ENCODE measurements around the gene PELI1. TPM values are rescaled to one million over a fixed set of nuclear protein-coding genes. Genes with fewer than 3 reads are reported as not detected.
A peak's percentile ranks its signal among the peaks of the same experiment; 100 is the strongest.

The PELI1 gene
- total and polyA plus RNA-seq, 2 donors from 2014 or later: 4.6 to 36.9 TPM

GRCh38 chr2:64119369-64119768 is 24.9 kb downstream of the PELI1 start:
- Histone ChIP-seq H3K9me3 (ENCODE audit: control insufficient read depth in 2 of 3, insufficient read depth in 1 of 3, low read length in 3 of 3) (no peaks in the 10 kb centered on the region), H3K4me1 (ENCODE audit: control insufficient read depth in 2 of 3, insufficient read depth in 2 of 3, low read depth in 1 of 3, low read length in 3 of 3) (peaks cover 2 to 8% (median 7%) of the 10 kb centered on the region in 3 donors), H3K27ac (ENCODE audit: low read depth in 2 of 2, low read length in 2 of 2) (no peak overlapping the region), H3K4me3 (ENCODE audit: low read length in 3 of 3) (no peak overlapping the region), H3K9ac (ENCODE audit: low read length in 3 of 3) (no peak overlapping the region), H3K27me3 (ENCODE audit: control insufficient read depth, insufficient read depth, low read length) (no peaks in the 10 kb centered on the region), H3K36me3 (ENCODE audit: control insufficient read depth in 2 of 3, insufficient read depth in 3 of 3, low read length in 3 of 3) (no peaks in the 10 kb centered on the region)
- intact Hi-C loops (cut with DNase I): no loop called here
- no peak for TF ChIP-seq CTCF (IDR thresholded peaks at IDR 0.05; ENCODE audit: borderline replicate concordance, extremely low read depth, insufficient read depth)
- no peak for FAIRE-seq
- DNase-seq: no peak

DNA sequence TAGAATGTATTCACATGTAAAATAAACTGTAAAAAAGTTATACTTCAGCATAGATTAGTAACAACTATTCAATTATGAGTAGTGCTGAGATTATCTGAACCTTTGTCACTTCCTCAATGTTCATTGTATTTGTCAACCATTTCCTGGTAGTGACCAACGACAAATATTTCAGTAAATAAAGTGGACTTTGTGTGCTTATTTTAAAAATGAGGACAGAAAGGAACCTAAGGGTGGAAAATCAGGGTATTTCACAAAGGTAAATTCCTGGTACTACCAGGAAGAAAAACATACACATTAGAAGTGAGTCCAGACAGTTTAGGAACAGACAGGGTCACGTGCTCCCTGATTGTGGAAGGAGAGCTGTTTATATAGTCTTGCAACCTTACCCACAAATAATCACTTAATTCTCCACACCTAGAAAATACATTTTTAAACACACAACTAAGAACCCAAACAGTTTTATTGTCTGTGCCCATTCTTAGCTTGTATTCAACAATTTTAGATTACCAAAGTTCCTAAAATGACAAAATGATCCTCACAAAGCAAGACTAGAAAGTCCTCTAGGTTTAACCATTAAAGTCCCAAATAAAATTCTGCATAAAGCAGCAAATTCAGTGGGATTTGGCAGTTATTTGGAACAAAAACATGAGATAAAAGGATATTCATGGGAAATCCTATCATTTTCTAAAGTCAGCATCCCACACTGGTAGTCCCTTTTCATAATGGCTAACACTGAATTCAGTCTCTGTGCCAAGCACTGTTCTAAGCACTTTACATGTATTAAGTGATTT is 28.2 kb downstream of the PELI1 start:
- DNase-seq (no peak), FAIRE-seq (no peak)
- intact Hi-C loops (cut with DNase I): no loop called here
- no peak for TF ChIP-seq CTCF (IDR thresholded peaks at IDR 0.05; ENCODE audit: borderline replicate concordance, extremely low read depth, insufficient read depth)
- no peak overlapping the region for H3K4me3 ChIP-seq (ENCODE audit: low read length in 3 of 3)
- no peak overlapping the region for H3K9ac ChIP-seq (ENCODE audit: low read length in 3 of 3)
- no peaks in the 10 kb centered on the region for H3K9me3 ChIP-seq (ENCODE audit: control insufficient read depth in 2 of 3, insufficient read depth in 1 of 3, low read length in 3 of 3)
- H3K4me1 ChIP-seq (ENCODE audit: control insufficient read depth in 2 of 3, insufficient read depth in 2 of 3, low read depth in 1 of 3, low read length in 3 of 3): peaks cover 0 to 10% (median 10%) of the 10 kb centered on the region in 3 donors
- H3K27ac ChIP-seq (ENCODE audit: low read depth in 2 of 2, low read length in 2 of 2): peak overlapping the region in 1 of 2 donors; percentile 20
- H3K27me3 ChIP-seq (ENCODE audit: control insufficient read depth, insufficient read depth, low read length): no peaks in the 10 kb centered on the region
- H3K36me3 ChIP-seq (ENCODE audit: control insufficient read depth in 2 of 3, insufficient read depth in 3 of 3, low read length in 3 of 3): no peaks in the 10 kb centered on the region

GRCh38 chr2:64114912-64115277 is 29.3 kb downstream of the PELI1 start:
- no peaks in the 10 kb centered on the region for H3K9me3 ChIP-seq (ENCODE audit: control insufficient read depth in 2 of 3, insufficient read depth in 1 of 3, low read length in 3 of 3)
- intact Hi-C loops (cut with DNase I): no loop called here
- no peak for DNase-seq
- no peak overlapping the region for H3K4me3 ChIP-seq (ENCODE audit: low read length in 3 of 3)
- no peak overlapping the region for H3K9ac ChIP-seq (ENCODE audit: low read length in 3 of 3)
- no peak overlapping the region for H3K27ac ChIP-seq (ENCODE audit: low read depth in 2 of 2, low read length in 2 of 2)
- no peaks in the 10 kb centered on the region for H3K36me3 ChIP-seq (ENCODE audit: control insufficient read depth in 2 of 3, insufficient read depth in 3 of 3, low read length in 3 of 3)
- H3K27me3 ChIP-seq (ENCODE audit: control insufficient read depth, insufficient read depth, low read length): no peaks in the 10 kb centered on the region
- no peak for TF ChIP-seq CTCF (IDR thresholded peaks at IDR 0.05; ENCODE audit: borderline replicate concordance, extremely low read depth, insufficient read depth)
- H3K4me1 ChIP-seq (ENCODE audit: control insufficient read depth in 2 of 3, insufficient read depth in 2 of 3, low read depth in 1 of 3, low read length in 3 of 3): peaks cover 0 to 10% (median 10%) of the 10 kb centered on the region in 3 donors
- no peak for FAIRE-seq
